Rectal smooth muscle tissue (tissue), 1 donor: Measurements from ENCODE around the gene EXOSC9.

Experiments
- H3K27ac ChIP-seq: one replicate; pipeline ENCODE4 v1.7.0; 2013; ENCODE audit warnings: low read depth, low read length, inconsistent platforms
- H3K27me3 ChIP-seq: one replicate; pipeline ENCODE4 v1.7.0; 2013; ENCODE audit warnings: low read length; ENCODE audit not compliant: control insufficient read depth, insufficient read depth
- H3K36me3 ChIP-seq: one replicate; pipeline ENCODE4 v1.7.0; 2013; ENCODE audit warnings: low read length; ENCODE audit not compliant: control insufficient read depth, insufficient read depth
- H3K4me1 ChIP-seq: one replicate; pipeline ENCODE4 v1.7.0; 2013; ENCODE audit warnings: low read length; ENCODE audit not compliant: control insufficient read depth, insufficient read depth
- H3K4me3 ChIP-seq: one replicate; pipeline ENCODE4 v1.7.0; 2013; ENCODE audit warnings: low read length
- H3K9ac ChIP-seq: one replicate; pipeline ENCODE4 v1.7.0; 2013; ENCODE audit warnings: low read length

Gene EXOSC9

DNA sequence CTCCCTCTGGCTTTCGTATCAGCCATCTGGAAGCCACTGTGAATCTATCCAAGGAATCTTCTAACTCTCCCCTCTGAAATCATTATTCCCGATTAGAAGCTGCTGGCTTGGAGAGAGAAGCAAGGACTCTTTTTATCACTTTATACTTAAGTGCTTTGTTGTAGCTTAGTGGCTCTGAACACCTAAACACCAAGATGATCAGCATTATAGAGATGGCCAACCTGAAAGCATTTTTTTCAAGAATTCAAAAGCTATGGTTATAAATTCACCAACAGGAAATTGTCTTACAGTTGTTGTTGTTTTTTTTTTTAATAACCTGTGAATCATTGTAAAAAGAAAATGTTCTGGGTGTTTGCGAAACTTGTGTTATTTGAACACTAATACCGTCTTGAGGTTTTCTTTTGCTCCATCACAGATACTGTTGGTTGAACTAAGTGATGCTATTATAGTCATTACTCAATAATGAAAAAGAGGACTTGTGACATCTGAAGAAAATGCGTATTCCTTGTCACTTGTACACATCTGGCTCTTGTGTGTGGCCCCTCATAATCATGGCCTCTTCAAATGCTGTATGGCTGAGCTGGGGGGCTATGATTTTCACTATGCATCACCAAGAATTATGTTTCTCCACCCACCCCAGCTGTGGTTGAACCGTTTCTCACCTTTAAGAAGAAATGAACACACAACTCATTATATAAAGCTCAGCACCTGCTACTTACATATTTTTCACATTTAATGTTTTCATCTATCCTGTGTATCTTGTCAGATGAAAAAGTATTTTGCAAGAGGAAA is 24.3 kb upstream of the EXOSC9 start:
- H3K27me3 ChIP-seq, result no peaks in the 10 kb centered on the region
- H3K4me3 ChIP-seq, result no peak overlapping the region
- H3K4me1 ChIP-seq, result no peaks in the 10 kb centered on the region
- no peak overlapping the region for H3K27ac ChIP-seq
- no peak overlapping the region for H3K9ac ChIP-seq
- no peaks in the 10 kb centered on the region for H3K36me3 ChIP-seq

DNA sequence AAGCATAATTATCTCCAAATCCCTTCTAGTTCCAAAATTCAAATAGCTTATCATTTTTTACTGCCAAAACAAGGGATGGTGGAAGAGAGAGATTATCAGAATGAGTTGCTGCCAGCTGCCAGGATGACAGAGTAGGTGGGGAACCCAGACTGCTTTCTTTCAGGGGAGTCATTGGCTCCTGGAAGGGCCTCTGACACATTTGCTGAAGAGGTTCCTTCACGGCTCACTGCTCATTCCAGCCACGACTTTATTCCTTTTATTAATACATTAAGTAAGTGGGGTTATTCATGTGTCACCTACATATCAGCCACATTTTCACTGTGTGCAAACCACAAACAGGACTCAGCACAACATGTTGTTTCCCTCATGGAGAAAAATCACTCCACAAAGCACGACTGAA is 23.5 kb upstream of the EXOSC9 start:
- Histone ChIP-seq H3K4me1 (no peaks in the 10 kb centered on the region), H3K4me3 (no peak overlapping the region), H3K36me3 (no peaks in the 10 kb centered on the region), H3K9ac (no peak overlapping the region), H3K27me3 (no peaks in the 10 kb centered on the region), H3K27ac (no peak overlapping the region)

DNA sequence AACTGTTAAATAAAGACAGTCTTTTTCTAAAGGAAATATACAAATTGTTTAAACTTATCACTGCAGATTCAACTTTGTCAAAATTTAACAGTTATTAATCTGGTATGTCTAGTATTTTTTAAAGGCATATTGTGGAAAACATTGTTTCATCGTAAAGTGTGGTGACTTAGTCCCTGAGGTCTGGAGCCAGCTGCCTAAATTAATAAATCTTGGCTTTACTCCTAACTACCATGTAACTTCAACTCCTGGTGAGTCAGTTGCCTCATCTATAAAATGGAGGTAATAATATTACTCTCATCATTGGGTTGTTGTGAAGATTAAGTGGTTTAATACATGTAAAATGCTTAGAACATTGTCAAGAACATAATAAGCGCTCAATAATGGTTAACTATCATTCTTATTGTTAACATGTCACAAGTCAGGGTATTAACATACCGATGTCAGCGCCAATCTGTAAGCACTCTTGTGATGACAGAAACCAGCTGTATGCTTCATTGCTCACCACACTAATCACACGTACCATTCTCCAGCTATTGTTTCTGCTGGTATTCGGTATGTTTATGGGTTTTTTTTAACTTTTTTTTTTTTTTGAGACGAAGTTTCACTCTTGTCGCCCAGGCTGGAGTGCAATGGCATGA is 22.0 kb upstream of the EXOSC9 start:
- no peaks in the 10 kb centered on the region for H3K4me1 ChIP-seq
- no peak overlapping the region for H3K27ac ChIP-seq
- H3K9ac ChIP-seq, result no peak overlapping the region
- no peaks in the 10 kb centered on the region for H3K36me3 ChIP-seq
- no peaks in the 10 kb centered on the region for H3K27me3 ChIP-seq
- H3K4me3 ChIP-seq, result no peak overlapping the region

DNA sequence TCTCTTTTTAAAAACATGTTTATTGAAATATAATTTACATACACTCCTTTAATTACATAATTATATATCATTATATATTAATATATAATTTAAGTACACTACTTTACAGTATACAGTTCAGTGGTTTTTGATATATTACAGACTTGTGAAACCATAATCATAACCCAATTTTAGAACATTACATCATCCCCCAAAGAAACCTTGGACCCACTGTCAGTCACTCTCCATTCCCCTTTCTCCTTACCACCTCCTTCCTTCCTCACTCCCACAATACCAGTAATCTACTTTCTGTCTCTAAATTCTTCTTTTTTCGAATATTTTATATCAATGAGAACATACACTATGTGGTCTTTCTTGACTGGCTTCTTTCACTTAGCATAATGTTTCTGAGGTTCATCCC is 17.9 kb upstream of the EXOSC9 start:
- Histone ChIP-seq H3K36me3 (no peaks in the 10 kb centered on the region), H3K27me3 (no peaks in the 10 kb centered on the region), H3K9ac (no peak overlapping the region), H3K27ac (no peak overlapping the region), H3K4me1 (no peaks in the 10 kb centered on the region), H3K4me3 (no peak overlapping the region)

DNA sequence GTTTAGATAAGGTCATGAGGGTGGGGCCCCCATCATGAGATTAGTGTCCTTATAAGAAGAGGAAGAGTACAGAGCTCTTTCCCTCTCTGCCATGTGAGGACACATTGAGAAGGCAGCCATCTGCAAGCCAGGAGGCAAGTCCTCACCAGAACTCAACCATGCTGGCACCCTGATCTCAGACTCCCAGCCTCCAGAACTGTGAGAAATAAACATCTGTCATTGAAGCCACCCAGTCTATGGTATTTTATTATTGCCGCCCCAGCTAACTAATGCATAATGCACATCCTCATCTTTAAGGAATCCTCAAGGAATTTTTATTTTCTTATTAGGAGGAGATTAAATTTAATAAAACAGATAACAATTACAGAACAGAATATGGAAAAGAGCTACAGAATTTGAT is 16.7 kb upstream of the EXOSC9 start:
- H3K36me3 ChIP-seq, result no peaks in the 10 kb centered on the region
- H3K9ac ChIP-seq, result no peak overlapping the region
- no peak overlapping the region for H3K4me3 ChIP-seq
- H3K27me3 ChIP-seq, result no peaks in the 10 kb centered on the region
- no peak overlapping the region for H3K27ac ChIP-seq
- H3K4me1 ChIP-seq, result no peaks in the 10 kb centered on the region

DNA sequence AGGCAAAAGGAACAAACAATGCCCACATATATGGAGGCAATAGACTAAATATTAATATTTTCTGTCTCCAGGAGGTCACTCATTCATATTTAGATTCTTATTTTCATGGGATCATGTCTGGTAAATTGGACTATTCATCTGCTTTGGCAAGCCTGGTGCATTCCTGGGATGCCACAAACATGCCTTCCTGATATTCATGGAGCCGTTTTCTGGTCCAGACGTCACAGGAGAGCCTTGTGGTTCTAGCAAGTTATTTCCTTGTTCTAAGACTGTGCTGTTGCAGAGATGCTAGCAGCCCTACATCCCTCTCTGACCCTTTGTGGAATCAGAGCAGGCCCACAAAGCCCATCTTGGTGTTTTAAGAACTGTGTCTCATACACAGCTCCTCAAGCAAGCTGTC is 16.1 kb upstream of the EXOSC9 start:
- H3K9ac ChIP-seq, result no peak overlapping the region
- H3K27me3 ChIP-seq, result no peaks in the 10 kb centered on the region
- H3K27ac ChIP-seq, result peak overlapping the region; percentile 64
- no peaks in the 10 kb centered on the region for H3K36me3 ChIP-seq
- no peak overlapping the region for H3K4me3 ChIP-seq
- H3K4me1 ChIP-seq, result no peaks in the 10 kb centered on the region

DNA sequence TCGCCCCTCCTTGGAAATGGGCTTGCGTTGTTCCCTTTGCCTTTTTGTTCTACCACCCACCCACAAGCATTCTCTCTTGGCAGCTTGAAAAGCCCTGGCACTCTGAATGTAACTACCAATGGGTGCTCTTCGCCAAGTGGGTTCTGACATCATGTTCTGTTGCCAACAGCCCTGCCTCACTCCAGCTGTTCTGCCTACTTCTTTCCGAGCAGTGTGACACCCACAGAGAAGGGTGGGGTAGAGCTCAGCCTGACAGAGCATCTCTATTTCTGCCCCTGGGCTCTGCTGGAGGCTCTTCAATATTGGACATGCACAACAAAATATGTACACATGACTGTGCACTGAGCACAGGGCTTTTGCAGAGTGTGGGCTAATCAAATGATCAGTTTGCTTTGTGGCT is 15.6 kb upstream of the EXOSC9 start:
- no peaks in the 10 kb centered on the region for H3K4me1 ChIP-seq
- H3K9ac ChIP-seq, result no peak overlapping the region
- H3K27ac ChIP-seq, result peak overlapping the region; percentile 64
- no peak overlapping the region for H3K4me3 ChIP-seq
- no peaks in the 10 kb centered on the region for H3K27me3 ChIP-seq
- no peaks in the 10 kb centered on the region for H3K36me3 ChIP-seq

DNA sequence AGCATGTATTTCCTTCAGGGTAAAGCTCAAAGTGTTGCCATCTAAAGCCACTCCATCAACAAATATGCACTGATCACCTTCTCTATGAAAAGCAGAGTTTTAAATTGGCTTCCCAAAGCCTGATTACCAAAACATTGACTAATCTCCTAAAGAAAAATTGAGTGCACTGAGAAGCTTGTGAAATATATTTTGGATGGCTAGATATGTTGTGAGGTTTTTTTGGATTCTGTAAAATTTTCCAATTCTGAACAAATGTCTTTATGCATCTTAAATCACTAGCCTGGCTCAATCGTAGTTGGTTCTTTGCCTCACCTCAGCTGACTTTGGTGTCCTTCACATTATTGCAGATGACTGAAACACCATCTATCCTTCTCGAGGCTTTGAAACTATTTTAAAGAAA is 14.9 kb upstream of the EXOSC9 start:
- Histone ChIP-seq H3K27me3 (no peaks in the 10 kb centered on the region), H3K4me1 (no peaks in the 10 kb centered on the region), H3K4me3 (no peak overlapping the region), H3K9ac (no peak overlapping the region), H3K27ac (no peak overlapping the region), H3K36me3 (no peaks in the 10 kb centered on the region)

DNA sequence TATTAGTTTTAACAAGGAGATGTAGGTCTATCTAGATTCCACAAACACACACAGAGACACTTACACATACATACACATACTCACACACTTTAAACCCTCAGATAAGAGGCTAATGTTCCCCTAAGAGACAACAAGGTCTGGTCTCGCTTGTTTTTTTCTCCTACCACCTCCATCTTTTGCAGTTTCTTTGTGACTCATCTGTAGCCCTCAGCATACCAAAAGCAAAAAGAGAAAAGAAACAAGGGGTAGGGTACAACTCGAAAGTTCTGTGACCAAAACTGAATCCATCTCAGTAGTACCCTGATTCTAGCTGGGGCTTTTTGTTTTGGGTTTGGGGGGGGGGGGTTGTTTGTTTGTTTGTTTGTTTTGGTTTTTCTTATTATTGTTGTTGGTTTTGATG is 12.2 kb upstream of the EXOSC9 start:
- H3K4me3 ChIP-seq, result no peak overlapping the region

DNA sequence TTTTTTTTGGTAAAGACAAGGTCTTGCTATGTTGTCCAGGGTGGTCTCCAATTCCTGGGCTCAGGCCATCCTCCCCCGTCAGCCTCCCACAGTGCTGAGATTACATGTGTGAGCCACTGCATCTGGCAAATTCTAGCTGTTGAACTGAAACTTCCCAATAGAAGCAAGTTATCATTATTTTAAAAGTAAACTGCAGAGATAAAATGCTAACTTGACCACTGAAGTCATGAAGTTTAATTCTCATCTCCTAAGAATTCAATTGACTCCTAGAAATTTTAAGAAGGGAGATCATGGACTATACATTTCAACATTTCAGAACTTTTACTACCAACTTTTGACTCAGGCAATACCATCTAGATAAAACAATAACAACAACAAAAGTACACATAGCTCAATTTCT is 11.7 kb upstream of the EXOSC9 start:
- no peaks in the 10 kb centered on the region for H3K36me3 ChIP-seq
- H3K9ac ChIP-seq, result no peak overlapping the region
- no peak overlapping the region for H3K4me3 ChIP-seq
- H3K27ac ChIP-seq, result no peak overlapping the region
- H3K27me3 ChIP-seq, result no peaks in the 10 kb centered on the region
- H3K4me1 ChIP-seq, result no peaks in the 10 kb centered on the region

More for the DNA sequence above, 12.2 kb upstream of the EXOSC9 start:
- H3K27ac ChIP-seq, result no peak overlapping the region
- H3K9ac ChIP-seq, result no peak overlapping the region
- no peaks in the 10 kb centered on the region for H3K4me1 ChIP-seq
- H3K36me3 ChIP-seq, result no peaks in the 10 kb centered on the region
- no peaks in the 10 kb centered on the region for H3K27me3 ChIP-seq

DNA sequence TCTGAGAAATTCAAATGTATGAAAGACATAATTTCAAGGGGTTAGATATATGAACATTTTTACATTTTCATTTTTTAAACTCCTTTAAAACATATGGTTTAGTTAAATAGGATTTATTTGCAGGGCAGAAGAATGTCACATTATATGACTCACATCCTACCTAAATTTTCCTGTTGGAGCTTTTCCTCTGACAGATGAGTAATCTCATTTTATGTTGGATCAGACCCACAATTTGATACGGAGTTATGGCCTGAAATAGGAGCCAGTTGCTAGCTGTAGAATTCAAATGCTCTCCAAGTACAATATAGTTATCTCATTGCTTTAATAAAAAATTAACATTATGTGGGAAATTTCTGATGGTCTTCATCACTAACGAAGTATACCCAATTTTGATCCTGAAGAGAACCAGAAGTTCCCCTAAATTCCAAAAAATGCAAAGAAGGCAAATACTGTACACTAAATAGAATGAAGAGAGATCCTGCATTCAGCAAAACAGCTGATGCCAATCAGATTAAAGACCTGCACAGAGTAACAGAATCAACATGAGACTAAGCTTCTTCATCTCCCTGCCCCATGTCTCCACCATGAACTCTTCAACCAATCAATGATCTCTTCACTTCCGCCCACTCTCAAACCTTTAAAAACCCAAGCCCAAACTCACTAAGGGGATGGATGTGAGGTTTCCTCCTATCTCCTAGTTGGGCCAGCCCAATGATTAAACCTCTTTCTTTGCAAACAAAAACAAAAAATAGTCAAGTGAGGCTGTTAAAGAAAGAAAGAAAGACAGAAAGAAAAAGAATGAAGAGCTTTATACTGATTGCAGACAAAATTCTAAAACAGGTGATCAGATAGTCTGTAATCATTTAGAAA is 10.9 kb upstream of the EXOSC9 start:
- no peaks in the 10 kb centered on the region for H3K27me3 ChIP-seq
- H3K27ac ChIP-seq, result no peak overlapping the region
- H3K9ac ChIP-seq, result no peak overlapping the region
- H3K4me1 ChIP-seq, result no peaks in the 10 kb centered on the region
- no peaks in the 10 kb centered on the region for H3K36me3 ChIP-seq
- no peak overlapping the region for H3K4me3 ChIP-seq

DNA sequence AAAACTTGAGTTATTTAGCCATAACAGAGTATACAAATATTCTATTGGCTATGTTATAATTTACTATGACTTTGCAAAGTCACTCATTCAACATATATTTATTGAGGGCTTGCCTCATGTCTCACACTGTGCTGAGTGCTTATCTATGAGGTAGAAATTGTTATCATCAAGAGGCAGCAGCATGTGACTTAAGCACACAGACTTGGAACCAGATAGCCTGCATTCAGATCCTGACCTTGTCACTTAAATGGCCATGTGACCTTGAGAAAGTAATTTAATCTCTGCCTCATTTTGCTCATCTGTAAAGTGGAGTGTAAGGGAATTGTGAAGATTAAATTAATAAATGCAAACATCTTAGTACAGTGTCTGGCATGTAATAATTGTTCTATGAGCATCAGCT is 10.1 kb upstream of the EXOSC9 start:
- Histone ChIP-seq H3K27me3 (no peaks in the 10 kb centered on the region), H3K27ac (no peak overlapping the region), H3K4me1 (no peaks in the 10 kb centered on the region), H3K36me3 (no peaks in the 10 kb centered on the region), H3K4me3 (no peak overlapping the region), H3K9ac (no peak overlapping the region)
